Measurements from ENCODE around the gene MATN4.

DNA sequence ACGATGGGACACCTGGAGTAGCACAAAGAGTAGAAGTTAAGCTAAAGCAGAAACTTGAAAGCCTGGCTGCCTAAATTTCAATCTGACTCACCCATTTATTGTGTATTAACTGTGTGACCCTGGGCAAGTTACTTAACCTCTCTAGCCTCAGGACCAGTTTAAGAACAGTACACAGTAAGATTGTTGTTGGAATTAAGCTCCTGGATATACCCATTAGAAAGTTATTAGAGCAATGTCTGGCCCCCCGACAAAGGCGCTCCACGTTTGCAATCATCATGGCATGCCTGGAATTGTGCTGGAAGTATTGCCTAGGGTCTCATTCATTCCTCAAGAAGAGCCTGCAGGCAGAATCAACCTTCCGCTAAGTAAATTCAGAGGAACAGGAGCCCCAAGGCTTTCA is 38.8 kb upstream of the MATN4 start:
- TF ChIP-seq CTCF (IDR thresholded peaks at IDR 0.05) (no peak), POLR2A (IDR thresholded peaks at IDR 0.05) (no peak)
